ENCODE measurements around the gene SLC29A1.

Gene SLC29A1

DNA sequence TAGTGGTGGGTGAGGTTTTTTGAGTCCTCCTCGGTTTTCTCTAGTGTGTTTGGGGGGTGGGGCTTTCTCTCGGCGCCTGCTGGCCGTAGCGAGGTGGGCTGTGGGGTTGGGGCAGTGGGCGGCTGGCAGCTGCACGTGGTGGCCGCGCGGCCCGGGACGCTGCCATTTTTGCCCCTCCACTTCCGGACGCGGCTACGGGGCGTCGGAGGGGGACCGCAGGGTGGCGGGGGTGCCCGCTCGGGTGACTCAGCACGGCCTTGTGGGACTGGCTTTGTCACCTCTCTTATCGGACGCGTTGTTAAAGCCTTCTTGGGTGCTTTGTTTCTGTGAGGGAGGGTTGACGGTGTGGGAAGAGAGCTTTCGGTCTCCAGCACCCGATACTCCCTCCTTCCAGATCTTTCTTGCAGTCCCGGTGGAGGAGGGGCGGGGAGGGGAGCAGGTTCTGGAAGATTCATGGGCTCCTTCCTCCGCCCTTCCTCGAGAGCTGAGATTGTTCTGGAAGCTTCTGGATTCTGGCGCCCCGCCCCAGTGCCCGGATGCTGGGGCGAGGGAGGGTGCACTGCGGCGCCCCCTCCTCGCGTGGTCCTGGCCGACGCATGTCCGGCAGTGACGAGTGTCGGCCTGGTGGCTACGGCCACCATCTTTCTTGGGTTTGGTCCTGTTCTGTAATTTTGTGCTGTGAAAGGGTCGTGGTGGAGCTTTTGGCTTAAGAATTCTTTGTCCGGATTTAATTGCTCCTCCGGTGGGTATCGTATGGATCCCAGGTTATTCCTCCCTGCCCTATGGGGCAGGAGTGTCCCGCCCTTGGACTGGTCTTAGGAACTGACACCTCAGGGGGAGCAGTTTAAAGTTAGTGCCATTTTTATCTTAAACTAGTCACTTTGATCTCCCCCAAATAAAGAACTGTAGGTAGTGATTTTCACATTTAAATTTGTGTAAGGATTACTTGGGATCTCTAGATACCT, 24.2 kb downstream of the SLC29A1 start:
- Histone ChIP-seq H3K4me2 (ENCODE audit: low read depth, low read length, poor library complexity, severe bottlenecking) (peak overlapping the region; percentile 74), H3K9ac (ENCODE audit: low read length) (peak overlapping the region; percentile 90), H4K20me1 (ENCODE audit: low read depth, low read length) (peaks cover 48% of the 10 kb centered on the region), H3K79me2 (ENCODE audit: insufficient read depth, low read length) (peaks cover 39% of the 10 kb centered on the region), H3K9me2 (replicated peaks; ENCODE audit: insufficient read depth, low read length) (no peaks in the 10 kb centered on the region), H3F3A (ENCODE audit: insufficient read depth) (peaks cover 55% of the 10 kb centered on the region), H2AFZ (ENCODE audit: low read depth, low read length, severe bottlenecking) (no peak overlapping the region), H3K27ac (ENCODE audit: low read depth, low read length) (peak overlapping the region; percentile 85), H3K9me3 (ENCODE audit: insufficient read depth, low read length) (no peaks in the 10 kb centered on the region), H3K27me3 (ENCODE audit: low read length) (no peaks in the 10 kb centered on the region), H3K36me3 (ENCODE audit: low read length) (peaks cover 46% of the 10 kb centered on the region), H3K4me3 (ENCODE audit: insufficient read depth, low read length, poor library complexity, severe bottlenecking) (peak overlapping the region; percentile 96)
- no peak for TF ChIP-seq EZH2phosphoT487 (conservative IDR thresholded peaks at IDR 0.05; ENCODE audit: low read length)
- TF ChIP-seq, protein P1, sequence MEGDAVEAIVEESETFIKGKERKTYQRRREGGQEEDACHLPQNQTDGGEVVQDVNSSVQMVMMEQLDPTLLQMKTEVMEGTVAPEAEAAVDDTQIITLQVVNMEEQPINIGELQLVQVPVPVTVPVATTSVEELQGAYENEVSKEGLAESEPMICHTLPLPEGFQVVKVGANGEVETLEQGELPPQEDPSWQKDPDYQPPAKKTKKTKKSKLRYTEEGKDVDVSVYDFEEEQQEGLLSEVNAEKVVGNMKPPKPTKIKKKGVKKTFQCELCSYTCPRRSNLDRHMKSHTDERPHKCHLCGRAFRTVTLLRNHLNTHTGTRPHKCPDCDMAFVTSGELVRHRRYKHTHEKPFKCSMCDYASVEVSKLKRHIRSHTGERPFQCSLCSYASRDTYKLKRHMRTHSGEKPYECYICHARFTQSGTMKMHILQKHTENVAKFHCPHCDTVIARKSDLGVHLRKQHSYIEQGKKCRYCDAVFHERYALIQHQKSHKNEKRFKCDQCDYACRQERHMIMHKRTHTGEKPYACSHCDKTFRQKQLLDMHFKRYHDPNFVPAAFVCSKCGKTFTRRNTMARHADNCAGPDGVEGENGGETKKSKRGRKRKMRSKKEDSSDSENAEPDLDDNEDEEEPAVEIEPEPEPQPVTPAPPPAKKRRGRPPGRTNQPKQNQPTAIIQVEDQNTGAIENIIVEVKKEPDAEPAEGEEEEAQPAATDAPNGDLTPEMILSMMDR (IDR thresholded peaks at IDR 0.05; ENCODE audit: insufficient read depth, low read length, poor library complexity, severe bottlenecking), result no peak

DNA sequence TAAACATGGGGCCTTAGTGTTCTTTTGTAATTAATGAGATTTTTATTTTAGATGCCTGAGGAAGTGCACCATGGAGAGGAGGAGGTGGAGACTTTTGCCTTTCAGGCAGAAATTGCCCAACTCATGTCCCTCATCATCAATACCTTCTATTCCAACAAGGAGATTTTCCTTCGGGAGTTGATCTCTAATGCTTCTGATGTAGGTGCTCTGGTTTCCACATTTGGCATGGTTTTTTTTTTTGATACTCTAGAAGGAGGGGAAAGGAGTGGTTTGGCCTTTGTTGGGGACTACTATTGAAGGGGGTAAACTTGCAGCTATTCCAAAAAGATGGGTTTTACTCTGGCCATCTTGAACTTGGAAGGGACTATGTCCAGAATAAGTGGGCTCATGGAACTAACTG, 25.2 kb downstream of the SLC29A1 start:
- peaks cover 65% of the 10 kb centered on the region for H3F3A ChIP-seq (ENCODE audit: insufficient read depth)

DNA sequence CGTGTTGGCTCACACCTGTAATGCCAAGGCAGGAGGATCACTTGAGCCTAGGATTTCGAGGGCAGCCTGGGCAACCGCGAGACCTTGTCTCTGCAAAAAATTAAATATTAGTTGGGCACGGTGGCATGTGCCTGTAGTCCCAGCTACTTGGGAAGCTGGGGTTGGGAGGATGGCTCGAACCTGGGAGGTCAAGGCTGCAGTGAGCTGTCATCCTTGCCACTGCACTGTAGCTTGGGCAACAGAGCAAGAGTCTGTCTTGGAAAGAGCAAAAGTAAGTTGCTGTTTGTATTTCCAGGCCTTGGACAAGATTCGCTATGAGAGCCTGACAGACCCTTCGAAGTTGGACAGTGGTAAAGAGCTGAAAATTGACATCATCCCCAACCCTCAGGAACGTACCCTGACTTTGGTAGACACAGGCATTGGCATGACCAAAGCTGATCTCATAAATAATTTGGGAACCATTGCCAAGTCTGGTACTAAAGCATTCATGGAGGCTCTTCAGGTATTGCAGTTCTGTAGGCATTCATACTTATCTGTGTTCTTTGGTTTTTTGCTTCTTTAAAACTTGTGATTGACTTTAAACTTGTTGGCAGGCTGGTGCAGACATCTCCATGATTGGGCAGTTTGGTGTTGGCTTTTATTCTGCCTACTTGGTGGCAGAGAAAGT, 25.8 kb downstream of the SLC29A1 start:
- no peak overlapping the region for H2AFZ ChIP-seq (ENCODE audit: low read depth, low read length, severe bottlenecking)
- H3F3A ChIP-seq (ENCODE audit: insufficient read depth), result peaks cover 71% of the 10 kb centered on the region
- H3K9ac ChIP-seq (ENCODE audit: low read length), result peak overlapping the region; percentile 90
- H3K36me3 ChIP-seq (ENCODE audit: low read length), result peaks cover 55% of the 10 kb centered on the region
- H3K4me3 ChIP-seq (ENCODE audit: insufficient read depth, low read length, poor library complexity, severe bottlenecking), result peak overlapping the region; percentile 96
- TF ChIP-seq, protein P1 (IDR thresholded peaks at IDR 0.05; ENCODE audit: insufficient read depth, low read length, poor library complexity, severe bottlenecking), result no peak
- TF ChIP-seq EZH2phosphoT487 (conservative IDR thresholded peaks at IDR 0.05; ENCODE audit: low read length), result no peak
- H3K79me2 ChIP-seq (ENCODE audit: insufficient read depth, low read length), result peaks cover 39% of the 10 kb centered on the region
- H4K20me1 ChIP-seq (ENCODE audit: low read depth, low read length), result peaks cover 50% of the 10 kb centered on the region
- no peaks in the 10 kb centered on the region for H3K9me2 ChIP-seq (replicated peaks; ENCODE audit: insufficient read depth, low read length)
- H3K9me3 ChIP-seq (ENCODE audit: insufficient read depth, low read length), result no peaks in the 10 kb centered on the region
- peak overlapping the region; percentile 85; the same call in 1 of the 2 replicates for H3K27ac ChIP-seq (ENCODE audit: low read depth, low read length)
- no peaks in the 10 kb centered on the region for H3K27me3 ChIP-seq (ENCODE audit: low read length)
- H3K4me2 ChIP-seq (ENCODE audit: low read depth, low read length, poor library complexity, severe bottlenecking), result peak overlapping the region; percentile 74

More for the DNA sequence above, 25.2 kb downstream of the SLC29A1 start:
- Histone ChIP-seq H2AFZ (ENCODE audit: low read depth, low read length, severe bottlenecking) (no peak overlapping the region), H3K27me3 (ENCODE audit: low read length) (no peaks in the 10 kb centered on the region), H3K9me2 (replicated peaks; ENCODE audit: insufficient read depth, low read length) (no peaks in the 10 kb centered on the region), H3K4me3 (ENCODE audit: insufficient read depth, low read length, poor library complexity, severe bottlenecking) (peak overlapping the region; percentile 96), H3K36me3 (ENCODE audit: low read length) (peaks cover 49% of the 10 kb centered on the region), H4K20me1 (ENCODE audit: low read depth, low read length) (peaks cover 50% of the 10 kb centered on the region), H3K9me3 (ENCODE audit: insufficient read depth, low read length) (no peaks in the 10 kb centered on the region), H3K4me2 (ENCODE audit: low read depth, low read length, poor library complexity, severe bottlenecking) (peak overlapping the region; percentile 74), H3K79me2 (ENCODE audit: insufficient read depth, low read length) (peaks cover 39% of the 10 kb centered on the region), H3K27ac (ENCODE audit: low read depth, low read length) (peak overlapping the region; percentile 85), H3K9ac (ENCODE audit: low read length) (peak overlapping the region; percentile 90)
- TF ChIP-seq, protein P1 (IDR thresholded peaks at IDR 0.05; ENCODE audit: insufficient read depth, low read length, poor library complexity, severe bottlenecking), result no peak
- no peak for TF ChIP-seq EZH2phosphoT487 (conservative IDR thresholded peaks at IDR 0.05; ENCODE audit: low read length)
